NB4 (cell line): ENCODE results near the gene OLFML2B.

ENCODE experiments used
- TF ChIP-seq, protein P1 (sequence below): IDR thresholded peaks from 2 replicates; pipeline ENCODE4 v1.6.1; 2011; ENCODE audit warnings: low read depth, low read length
- TF ChIP-seq, protein P2 (sequence below): IDR thresholded peaks from one replicate; pipeline ENCODE4 v1.5.1; 2012; ENCODE audit warnings: low read depth, low read length

- TF ChIP-seq, protein P1, sequence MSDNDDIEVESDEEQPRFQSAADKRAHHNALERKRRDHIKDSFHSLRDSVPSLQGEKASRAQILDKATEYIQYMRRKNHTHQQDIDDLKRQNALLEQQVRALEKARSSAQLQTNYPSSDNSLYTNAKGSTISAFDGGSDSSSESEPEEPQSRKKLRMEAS: no peak
- TF ChIP-seq, protein P2, sequence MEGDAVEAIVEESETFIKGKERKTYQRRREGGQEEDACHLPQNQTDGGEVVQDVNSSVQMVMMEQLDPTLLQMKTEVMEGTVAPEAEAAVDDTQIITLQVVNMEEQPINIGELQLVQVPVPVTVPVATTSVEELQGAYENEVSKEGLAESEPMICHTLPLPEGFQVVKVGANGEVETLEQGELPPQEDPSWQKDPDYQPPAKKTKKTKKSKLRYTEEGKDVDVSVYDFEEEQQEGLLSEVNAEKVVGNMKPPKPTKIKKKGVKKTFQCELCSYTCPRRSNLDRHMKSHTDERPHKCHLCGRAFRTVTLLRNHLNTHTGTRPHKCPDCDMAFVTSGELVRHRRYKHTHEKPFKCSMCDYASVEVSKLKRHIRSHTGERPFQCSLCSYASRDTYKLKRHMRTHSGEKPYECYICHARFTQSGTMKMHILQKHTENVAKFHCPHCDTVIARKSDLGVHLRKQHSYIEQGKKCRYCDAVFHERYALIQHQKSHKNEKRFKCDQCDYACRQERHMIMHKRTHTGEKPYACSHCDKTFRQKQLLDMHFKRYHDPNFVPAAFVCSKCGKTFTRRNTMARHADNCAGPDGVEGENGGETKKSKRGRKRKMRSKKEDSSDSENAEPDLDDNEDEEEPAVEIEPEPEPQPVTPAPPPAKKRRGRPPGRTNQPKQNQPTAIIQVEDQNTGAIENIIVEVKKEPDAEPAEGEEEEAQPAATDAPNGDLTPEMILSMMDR: no peak
Observed at GRCh38 chr1:161949548-161949947, 74.1 kb downstream of the OLFML2B start.
